ENCODE data around the gene ELF5. TPM values are rescaled to one million over a fixed set of nuclear protein-coding genes. Genes with fewer than 3 reads are reported as not detected.

The ELF5 gene
- under 0.01 TPM in 1 of 2 replicates, not detected in the other for total RNA-seq

DNA sequence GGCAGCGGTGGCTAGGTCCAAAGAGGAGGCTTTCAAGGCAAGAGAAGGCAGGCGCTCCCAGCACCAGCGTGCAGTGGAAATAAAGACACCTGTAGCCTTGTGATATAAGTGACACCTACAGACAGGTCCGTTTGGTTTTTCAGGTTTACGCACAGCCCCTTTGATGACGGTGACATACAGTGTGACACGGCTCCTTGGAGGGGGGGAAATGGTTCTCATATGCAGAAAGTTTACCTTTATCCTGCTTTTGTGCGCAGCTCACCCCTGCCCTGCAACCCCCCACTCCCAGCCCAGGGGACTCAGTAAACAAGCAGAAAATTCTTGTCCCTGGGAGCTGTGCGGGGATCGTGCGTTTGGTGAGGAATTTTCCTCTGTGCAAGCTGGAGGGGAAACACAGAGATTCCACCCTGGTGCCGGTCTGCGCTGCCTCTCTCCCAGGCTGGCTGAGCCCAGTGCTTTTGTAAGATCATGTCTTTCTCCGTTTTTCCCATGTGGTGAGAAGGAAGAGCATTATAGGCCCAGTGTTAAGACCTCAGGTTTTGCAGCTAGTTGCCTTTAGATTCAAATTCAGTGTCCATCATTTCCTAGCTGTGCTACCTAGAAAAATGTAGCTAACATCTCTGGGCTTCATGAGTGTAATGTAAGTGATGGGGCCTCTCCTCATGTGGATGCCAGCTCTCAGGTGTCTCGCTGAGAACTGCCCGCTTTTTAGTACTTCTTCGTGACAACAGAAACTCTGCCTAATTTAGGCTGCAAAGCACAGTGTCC is at the start of gene ELF5:
Gene ELF5 (minus strand): TSS at position 113 of the 768 bp plus-strand sequence. CDS start 8,045 bp downstream, outside the sequence.

DNA sequence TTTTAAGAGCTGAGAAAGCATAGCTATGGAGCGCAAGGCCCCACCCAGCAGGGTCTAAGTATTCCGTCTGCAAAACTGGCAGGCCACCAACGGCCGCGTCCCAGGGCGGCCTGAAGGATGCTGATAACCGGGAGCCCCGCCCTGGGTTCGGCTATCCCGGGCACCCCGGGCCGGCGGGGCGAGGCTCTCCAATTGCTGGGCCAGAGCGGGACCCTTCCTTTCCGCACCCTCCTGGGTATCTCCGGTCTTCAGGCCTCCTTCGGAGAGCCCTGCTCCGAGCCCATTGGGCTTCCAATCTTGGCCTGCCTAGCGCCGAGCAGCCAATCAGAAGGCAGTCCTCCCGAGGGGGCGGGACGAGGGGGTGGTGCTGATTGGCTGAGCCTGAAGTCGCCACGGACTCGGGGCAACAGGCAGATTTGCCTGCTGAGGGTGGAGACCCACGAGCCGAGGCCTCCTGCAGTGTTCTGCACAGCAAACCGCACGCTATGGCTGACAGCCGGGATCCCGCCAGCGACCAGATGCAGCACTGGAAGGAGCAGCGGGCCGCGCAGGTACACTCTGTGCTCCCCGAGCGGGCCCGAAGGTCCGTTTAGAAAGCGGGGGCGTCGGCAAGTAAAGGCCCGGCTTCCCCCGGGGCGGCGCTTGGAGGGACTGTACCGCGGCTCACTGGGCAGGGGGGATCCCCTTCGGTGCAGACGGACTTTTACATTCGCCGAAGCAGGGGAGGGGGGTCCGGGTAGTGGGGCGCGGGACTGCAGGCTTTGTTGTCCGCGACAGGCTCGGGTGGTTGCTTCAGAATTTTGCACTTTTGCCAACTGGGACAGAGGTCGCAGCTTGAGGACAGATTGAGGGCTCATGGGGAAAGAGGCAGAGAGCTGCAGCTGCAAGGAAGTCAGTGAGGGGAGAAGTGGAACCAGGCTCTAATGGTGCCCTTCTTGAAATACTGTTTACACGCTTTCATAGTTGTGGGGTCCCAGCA is 74.8 kb downstream of the ELF5 start, which contains the start of gene CAT:
Gene CAT (plus strand): TSS at position 406 of the 979 bp plus-strand sequence. CDS start 80 bp downstream, at position 486.

Other genes starting within 250 kb of the ELF5 start
- 2.3 and 3.8 TPM in 2 replicates for gene ABTB2, start 155.8 kb downstream of the ELF5 start, total RNA-seq
- gene CAT, start 74.9 kb downstream of the ELF5 start, total RNA-seq = 81.2 and 104 TPM in 2 replicates
- gene EHF, start 107.3 kb upstream of the ELF5 start, total RNA-seq = 0.16 and 1.4 TPM in 2 replicates